GM19239 (cell line): Measurements from ENCODE around the gene TPD52L1.

Experiments used
- DNase-seq: peaks from one replicate; pipeline ENCODE4 v3.0.0; 2011; ENCODE audit warnings: low spot score; ENCODE audit not compliant: insufficient read length
- FAIRE-seq: peaks from 2 replicates; lab custom pipeline; 2011; peaks lifted over from hg19 to GRCh38; lab: Jason Lieb, UNC

TPD52L1 gene

DNA sequence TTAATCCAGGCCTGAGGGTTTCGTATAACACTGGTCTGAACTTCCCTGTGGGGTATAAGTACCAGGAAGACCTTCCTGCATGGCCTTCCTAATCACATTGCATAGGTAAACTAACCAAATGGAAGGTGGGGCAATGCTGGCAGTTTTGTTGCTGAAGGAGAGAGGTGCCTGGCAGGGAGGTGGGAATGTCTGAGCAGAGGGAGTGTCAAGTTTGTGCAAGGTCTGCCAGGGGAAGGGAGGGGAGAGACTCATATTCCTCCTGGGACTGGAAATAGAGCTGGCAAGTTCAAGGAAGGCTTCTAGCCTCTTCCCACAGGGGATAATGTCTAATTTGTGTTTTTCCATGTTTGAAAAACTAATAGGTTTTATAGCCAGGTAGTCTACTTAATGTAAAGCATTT is 77.6 kb downstream of the TPD52L1 start:
- no peak for FAIRE-seq

DNA sequence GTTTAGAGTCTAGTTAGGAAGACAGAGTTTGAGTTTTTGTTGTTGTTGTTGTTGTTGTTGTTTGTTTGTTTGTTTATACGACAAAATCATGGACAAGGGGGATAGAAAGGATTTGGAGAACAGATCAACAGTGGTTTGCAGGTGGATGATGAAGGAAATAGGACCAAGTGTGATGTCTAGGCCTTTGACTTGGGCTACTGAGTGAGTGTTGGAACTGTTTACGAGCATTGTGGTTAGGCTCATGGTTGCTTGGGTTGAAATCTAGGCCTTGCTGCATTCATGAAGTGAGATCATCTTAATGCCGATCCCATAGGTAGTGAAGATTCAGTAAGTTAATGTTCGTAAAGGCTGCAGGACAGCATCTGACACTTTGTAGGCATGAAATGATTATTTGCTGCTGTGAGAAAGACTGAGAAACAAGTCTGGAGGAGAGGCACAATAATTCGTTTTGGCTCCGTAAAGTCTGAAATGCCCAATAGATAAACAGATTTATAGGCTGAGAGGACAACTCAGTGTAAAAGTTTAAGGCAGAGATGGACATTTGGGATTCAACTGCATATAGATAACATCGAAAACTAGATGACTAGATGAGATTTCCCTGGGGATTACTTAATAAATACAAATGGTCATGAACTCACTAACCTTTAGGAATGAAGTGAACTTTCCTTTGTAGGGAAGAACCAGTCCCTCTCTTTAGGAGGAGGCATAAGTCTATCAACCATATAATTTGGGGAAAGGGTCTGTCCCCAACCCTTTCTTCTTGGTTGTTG is 78.2 kb downstream of the TPD52L1 start:
- FAIRE-seq = no peak
- no peak for DNase-seq

More for the DNA sequence above, 77.6 kb downstream of the TPD52L1 start:
- DNase-seq = no peak

DNA sequence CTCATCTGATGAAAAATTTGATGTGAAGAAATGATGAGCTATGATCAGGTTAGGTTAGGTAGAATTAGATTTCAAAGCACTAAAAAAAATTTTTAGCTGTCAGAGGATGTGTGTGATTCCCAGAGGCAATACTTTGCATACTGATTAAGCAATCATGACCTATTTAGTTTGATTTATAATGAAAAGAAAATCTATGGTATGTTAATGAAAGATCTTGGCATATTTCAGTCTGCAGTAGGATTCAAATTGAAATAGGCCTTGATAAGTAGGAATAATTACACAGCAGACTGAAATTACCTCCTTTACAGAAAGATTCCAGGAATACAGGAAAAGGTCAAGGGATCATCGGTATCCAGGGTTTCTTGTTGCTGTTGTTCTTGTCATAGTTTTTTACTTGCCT is 78.9 kb downstream of the TPD52L1 start:
- no peak for DNase-seq
- no peak for FAIRE-seq

DNA sequence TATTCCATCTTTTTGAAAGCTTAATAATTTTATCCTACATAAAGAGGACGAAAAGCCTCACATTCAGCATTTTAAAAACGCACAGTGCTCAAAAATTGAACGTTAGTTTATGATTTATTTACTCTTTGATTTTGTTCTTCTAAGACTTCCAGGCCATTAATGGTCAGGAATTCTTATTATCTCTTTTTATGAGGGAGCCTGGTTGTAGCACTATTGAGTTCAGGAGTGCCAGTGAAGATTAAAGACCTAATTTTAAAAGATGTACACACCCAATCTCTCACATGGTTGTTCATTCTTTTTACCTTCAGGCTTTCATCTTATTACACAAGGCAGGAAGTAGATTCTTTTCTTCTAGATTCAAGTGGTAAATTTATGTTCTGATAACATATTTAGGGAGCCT is 79.6 kb downstream of the TPD52L1 start:
- no peak for DNase-seq

DNA sequence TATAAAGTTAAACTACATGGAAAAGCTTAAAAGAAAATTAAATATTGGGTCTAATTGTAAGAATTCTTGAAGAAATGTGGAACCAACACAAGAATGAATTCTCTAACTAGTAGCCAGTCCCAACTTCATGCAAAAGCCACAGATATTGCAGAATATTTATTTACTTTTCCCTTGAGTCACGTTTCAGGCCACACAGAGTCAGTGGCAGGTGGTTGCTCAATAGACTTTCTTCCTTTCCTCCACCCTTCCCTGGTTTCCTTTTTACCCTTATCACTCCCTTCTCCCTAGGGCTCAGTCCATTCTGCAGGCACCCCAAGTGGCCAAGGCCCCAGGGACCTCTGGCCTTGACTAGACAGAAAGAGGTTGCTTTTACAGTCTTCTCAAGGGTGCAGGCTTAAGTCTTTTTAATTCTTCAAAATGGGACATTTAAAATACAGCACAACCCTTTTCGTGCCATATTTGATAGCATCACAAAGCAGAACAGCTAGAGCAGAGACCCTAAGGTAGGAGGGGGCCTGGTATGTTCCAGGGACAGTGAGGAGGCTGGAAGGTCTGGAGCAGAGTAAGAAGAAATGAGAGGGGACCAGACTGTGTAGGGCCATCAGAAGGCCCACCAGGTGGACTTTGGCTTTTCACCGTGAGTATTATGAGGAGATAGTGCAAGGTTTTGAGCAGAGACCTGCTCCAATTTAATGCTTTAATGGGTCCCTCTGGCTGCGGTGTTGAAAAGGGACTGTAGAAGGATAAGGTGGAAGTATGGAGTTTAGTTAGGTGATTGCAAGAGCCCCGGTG is 83.2 kb downstream of the TPD52L1 start:
- no peak for DNase-seq
- no peak for FAIRE-seq

More for the DNA sequence above, 79.6 kb downstream of the TPD52L1 start:
- FAIRE-seq = no peak

DNA sequence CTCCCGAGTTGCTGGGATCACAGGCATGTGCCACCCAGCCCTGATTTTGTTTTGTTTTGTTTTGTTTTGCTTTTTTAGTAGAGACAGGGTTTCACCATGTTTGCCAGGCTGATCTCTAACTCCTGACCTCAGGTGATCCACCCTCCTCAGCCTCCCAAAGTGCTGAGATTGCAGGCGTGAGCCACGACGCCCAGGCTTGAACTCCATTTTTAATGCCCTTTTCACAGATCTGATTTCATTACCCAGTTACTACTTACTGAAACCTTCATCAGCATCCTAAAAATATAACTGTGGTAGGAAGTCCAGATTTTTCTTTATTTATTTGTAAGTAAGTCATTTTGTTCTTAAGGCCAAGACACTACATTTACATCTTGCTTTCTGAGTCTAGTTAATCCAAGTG is 84.2 kb downstream of the TPD52L1 start:
- DNase-seq (no peak), FAIRE-seq (no peak)

DNA sequence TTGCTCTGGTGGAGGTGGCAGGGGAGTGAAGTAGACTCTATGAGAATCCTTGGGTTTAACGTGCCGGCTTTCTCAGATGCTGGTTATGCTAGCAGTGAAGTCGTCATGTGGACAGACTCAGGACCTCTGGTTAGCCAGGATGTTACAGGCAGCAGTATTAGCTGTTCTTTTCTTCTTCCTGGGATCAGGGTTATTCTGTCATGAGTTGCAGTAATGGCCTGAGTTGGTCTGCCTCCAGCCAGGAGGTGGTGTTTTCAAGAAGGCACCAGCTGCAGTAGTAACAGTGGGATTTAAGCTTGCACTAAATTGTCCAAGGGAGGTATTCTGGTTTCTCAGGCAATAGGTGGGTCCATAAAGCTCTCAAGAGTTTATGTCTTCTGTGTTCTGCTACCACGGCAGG is 91.5 kb downstream of the TPD52L1 start:
- no peak for FAIRE-seq
- no peak for DNase-seq

DNA sequence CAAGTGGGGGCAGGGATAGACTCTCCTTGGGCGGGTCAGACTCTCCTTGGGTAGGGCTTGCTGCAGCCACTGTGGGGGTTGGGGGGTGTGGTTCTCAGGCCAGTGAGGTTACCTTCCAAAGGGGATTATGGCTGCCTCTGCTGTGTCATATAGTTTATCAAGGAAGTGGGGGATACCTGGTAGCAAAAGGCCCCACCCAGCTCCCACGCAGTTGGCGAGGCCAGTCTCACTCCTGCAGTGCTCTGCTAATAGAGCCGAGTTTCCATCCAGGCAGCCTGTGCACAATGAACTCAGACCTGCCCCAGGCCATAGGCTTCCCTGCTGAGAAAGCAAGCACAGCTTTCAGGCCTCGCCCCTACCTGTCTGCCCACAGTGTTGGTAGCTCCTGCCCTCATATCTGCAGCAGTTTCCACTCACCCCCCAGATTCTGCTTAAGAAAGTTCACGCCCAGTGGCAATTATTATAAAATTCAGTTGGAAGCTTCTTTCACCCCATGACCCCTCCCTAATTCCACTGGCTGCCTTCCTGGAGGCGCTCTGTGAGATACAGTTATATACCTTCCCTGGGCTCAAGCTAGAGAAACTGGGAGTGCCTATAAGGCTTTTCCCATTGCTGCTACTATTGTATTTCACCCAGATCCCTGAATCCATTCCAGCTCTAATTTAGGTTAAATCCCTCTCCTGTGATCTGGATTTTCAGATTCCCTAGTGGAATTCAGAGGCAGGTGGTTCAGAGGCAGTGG is 92.1 kb downstream of the TPD52L1 start:
- no peak for FAIRE-seq
- no peak for DNase-seq

DNA sequence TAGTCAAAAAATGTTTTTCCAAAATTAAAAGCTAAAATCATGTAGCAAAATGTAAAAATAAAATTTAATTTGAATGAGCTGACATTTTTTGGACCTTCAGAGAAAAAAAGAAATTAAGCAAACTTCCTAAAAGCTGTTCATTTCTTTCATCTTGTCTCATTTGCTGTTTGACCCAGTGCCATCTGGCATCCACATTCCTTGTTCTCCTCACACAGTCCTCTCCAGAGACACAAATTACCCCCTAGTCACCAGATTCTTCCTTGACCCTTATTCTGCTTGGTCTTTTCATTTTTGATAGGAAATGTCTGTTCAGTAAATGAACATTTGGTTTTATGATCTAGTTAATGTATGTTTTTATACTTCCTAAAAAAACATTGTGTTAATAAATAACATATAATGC is 93.0 kb downstream of the TPD52L1 start:
- FAIRE-seq (no peak), DNase-seq (no peak)

DNA sequence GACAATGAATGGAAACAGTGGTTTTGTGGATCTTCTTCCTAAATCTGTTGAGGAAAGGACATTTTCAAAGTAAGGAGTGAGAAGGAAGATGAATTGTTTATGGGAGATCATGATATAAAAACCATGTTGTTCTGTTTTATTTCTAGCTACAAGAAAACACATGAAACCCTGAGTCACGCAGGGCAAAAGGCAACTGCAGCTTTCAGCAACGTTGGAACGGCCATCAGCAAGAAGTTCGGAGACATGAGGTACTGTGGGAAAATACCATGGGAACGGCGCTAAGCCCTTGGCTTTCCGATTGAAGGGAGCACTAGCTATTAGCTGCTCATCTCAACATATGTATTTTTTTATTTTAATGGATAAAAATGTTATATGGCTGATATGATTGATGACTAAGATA is 94.6 kb downstream of the TPD52L1 start:
- FAIRE-seq (no peak), DNase-seq (no peak)

DNA sequence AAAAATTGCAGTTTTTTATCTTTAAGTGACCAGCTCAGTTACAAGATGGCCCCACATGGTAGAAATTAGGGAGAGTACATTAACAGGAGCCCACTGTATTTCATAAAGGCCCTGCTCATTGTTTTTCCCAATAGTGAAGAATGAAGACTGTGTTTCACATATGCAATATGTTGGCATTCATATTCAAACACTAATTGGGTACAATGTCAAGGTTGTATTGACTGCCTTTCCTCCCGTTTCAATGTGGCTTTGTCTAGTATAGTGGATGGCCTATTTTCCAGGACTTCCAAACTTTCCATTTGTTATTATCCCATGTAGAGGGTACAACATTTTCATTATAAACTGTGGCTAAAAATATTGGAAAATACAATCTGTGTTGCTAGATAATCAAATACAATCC is 96.9 kb downstream of the TPD52L1 start:
- peak; percentile 11 for FAIRE-seq
- no peak for DNase-seq

DNA sequence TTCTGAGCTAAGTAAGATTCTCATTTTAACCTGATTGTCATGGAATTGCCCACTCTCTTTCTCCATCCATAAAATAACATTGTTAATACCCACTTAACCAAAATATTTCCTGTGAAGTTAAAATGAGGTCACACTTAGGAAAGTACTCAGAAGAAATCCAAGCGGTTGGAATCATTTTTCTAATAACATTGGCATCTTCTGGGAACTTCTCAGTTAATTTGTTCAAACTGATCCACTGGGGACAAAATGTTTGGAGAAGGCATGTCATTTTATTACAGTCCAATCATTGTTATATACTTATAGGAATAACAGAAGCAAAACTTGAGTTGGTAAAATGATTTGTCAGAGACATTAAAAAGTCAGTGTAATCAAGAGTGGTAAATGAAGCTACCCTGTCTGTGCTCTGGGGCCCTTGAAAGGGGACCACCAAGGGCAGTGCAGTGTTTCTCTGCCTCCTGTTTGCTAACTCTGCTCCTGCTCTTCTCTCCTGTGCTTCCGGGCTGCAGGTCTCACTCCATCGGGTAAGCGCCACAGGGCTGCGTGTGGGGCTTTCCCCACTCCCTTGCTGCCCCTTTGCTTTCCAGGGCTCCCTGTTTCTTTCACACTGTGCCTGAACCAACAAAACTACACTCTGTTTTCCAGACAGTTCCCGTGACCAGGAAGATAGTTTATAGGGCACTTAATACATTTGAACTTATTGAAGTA is 98.1 kb downstream of the TPD52L1 start:
- FAIRE-seq = no peak
- no peak for DNase-seq

DNA sequence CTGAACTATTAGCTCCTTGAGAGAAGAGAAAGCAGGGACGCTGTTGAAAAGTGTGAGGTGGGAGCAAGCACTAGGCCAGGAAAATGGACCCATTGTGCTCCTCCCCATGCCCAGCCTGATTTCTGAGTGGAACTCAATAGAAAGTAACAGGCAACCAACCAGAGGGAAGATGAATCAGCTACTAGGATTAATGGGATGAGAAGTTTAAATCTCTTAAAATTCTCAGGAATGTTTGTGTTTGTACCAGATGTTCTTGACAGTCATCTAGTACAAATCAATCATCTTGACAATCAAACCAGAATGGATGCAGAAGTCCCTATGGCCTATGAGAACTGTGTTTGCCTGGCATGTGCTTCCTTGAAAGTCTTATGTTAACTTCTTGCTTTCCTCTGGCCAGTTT is 99.3 kb downstream of the TPD52L1 start:
- FAIRE-seq (no peak), DNase-seq (no peak)

DNA sequence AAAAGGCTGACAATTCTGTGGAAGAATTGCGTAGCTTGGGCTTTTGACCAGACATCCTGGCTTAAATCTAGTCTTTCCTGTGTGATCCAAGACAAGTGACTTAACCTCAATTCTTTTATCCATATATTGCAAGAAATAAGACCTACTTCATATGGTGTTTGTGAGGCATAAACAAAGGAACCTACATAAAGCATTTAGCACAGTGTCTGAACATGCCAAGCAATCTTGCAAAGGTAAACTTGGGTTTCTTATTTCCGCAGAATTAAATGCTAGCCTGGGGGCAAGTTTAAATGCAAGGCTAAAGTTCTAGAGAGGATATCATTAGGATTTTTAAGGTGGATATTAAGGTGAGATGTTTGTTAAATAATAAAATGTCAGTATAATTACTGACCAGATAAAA is 100.3 kb downstream of the TPD52L1 start:
- DNase-seq = no peak
- no peak for FAIRE-seq

DNA sequence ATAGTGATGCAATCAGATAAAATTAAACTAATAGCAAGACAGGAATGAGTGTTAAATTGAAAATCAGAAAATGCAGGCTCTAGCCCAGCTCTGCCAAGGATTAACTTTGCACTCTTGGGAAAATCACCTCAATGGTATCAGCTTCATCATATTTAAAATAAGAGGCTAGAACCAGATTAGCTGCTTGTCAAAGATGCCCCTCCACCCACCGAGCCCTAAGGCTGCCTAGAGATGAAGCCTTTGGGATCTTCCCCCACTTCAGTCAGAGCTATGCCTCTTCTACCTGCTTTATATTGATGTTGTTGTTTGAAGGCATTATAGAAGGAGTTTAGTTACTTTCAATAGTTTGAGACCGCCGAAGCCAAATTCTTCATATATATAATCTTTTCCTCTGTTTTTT is 100.7 kb downstream of the TPD52L1 start:
- DNase-seq = no peak
- no peak for FAIRE-seq

DNA sequence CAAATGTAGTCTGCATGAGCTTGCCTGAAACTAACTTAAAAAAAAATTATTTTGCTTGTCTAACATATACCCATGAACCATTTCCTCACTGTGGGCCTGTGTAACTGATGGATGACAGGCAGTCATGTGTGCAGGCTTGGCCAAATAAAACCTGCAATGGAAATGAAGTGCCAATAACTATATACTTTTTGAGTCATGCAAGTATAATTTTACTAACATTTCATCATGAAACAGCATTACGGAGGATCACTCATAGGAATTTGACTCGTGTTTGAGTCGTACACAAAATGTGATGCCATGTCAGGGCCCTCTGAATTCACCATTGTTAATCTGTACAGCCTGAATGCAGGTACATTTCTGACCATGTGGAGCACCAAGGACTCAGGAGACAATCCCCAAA is 101.6 kb downstream of the TPD52L1 start:
- DNase-seq = no peak
- no peak for FAIRE-seq

DNA sequence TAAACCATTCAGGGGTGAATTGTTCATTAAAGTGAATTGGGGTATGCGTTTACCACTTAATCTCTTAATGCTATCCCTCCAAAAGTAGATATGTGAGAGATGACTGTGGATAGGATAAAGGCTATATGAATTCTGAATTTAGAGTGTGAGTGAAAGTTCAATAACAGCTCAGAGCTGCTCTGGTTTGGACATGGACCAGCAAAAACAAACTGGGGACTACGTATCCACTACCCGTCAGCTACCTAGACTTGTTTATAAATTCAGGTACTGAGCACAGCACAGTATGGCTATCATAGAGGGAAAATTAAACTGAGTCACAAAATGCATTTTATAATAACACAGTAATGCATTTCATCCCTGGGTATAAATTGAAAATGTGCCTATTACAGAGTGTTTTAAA is 103.8 kb downstream of the TPD52L1 start:
- DNase-seq (no peak), FAIRE-seq (no peak)

DNA sequence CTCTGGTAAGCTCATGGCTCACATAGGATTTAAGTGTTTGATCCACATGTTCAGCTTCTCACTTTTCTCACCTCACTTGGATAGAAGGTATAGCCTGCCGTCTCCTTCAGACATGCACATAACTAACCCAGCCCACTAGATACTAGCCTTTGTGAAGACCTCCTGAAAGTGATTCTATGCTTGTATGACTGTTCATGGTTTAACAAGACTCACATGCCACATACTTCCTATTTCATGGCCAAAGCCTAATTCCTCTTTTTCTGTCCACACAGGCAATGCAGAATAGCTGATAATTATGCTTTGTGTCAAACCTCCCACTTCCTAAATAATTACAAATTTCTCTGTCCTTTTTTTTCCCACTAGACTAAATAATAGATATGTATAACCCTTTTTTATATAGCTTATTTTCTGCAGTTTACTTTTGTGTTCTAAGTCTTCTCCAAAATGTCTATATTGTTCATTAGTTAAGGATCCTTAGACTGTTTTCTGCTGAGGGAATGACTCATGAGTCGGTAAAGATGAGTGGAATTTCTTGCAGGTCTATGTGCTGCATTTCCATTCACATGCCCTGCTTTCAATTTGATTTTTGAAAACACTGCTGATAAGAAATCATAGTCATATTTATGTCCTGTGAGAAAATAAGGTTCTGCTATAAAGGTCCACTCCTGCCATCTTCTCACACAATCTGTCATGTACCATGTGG is 105.2 kb downstream of the TPD52L1 start:
- FAIRE-seq (no peak), DNase-seq (no peak)

DNA sequence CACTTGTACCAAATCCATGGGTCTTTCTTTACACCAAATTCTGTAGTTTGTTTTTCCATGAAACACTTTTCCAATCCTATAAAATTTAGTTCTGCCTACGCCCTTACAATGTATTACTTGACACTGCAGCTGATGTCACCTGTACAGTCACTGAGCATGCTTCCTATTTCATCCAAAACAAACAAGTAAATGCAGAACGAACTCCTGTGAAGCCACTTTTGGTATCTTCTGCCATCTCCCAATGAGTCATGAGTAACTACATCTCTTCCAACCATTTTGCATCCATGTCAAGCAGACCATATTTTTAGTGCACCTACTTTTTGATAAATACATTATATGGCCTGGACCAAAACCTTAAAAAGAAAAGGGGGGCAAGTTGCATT is 105.8 kb downstream of the TPD52L1 start:
- no peak for FAIRE-seq

More for the DNA sequence above, 105.8 kb downstream of the TPD52L1 start:
- no peak for DNase-seq
